Fibroblast of pulmonary artery (primary cell): ENCODE data around the gene SLC25A11.

ENCODE experiments used
- DNase-seq: peaks from one replicate; pipeline ENCODE4 v3.0.0-alpha.2; 2010; ENCODE audit warnings: low read depth
- H3K4me3 ChIP-seq: replicated peaks from 2 replicates; pipeline ENCODE4 v1.5.1; 2011; ENCODE audit warnings: low read depth, mild to moderate bottlenecking, control low read depth, low read length, moderate library complexity
- CTCF ChIP-seq: IDR thresholded peaks from 2 replicates; pipeline ENCODE4 v1.5.1; 2011; ENCODE audit warnings: mild to moderate bottlenecking, control low read depth, low read length, inconsistent platforms; ENCODE audit errors: missing control alignments

The SLC25A11 gene

GRCh38 chr17:4948931-4949320 is 9.1 kb upstream of the SLC25A11 start:
- TF ChIP-seq CTCF: no peak
- peak overlapping the region; percentile 95 for H3K4me3 ChIP-seq
- peak; percentile 89 for DNase-seq

GRCh38 chr17:4948166-4948930 is 8.5 kb upstream of the SLC25A11 start, which contains the start of gene PFN1:
PFN1 (minus strand) TSS chr17:4948530; CDS start chr17:4948394, 136 bp downstream.
- H3K4me3 ChIP-seq: peak within 1 kb of the TSS; percentile 95
- peak; percentile 96 for DNase-seq
- TF ChIP-seq CTCF: no peak

- peak; percentile 52 for DNase-seq
- H3K4me3 ChIP-seq: peak overlapping the region; percentile 95
- TF ChIP-seq CTCF: no peak
These were observed 7.7 kb upstream of the SLC25A11 start for GRCh38 chr17:4947411-4948165.

DNA sequence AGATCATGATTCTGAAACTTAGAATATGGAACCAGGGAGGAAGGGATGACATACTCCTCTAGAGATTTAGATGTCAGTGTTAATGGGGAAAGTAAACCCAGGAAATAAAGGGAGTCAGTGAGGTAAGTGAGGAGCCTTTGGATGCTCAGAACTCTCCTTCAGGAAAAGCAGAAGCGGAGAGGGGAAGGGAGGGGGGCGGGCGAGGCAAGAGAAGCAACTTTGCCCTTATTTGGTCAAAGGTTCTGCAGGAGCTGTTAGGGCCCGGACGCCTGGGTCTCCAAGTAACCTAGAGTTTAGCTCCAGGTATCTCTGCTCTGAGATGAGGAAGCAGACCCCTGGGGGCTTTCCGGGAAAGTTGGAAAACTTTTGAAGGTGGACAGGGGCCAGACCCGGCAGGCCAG is 7.2 kb upstream of the SLC25A11 start:
- peak overlapping the region; percentile 95 for H3K4me3 ChIP-seq
- TF ChIP-seq CTCF: no peak
- no peak for DNase-seq

DNA sequence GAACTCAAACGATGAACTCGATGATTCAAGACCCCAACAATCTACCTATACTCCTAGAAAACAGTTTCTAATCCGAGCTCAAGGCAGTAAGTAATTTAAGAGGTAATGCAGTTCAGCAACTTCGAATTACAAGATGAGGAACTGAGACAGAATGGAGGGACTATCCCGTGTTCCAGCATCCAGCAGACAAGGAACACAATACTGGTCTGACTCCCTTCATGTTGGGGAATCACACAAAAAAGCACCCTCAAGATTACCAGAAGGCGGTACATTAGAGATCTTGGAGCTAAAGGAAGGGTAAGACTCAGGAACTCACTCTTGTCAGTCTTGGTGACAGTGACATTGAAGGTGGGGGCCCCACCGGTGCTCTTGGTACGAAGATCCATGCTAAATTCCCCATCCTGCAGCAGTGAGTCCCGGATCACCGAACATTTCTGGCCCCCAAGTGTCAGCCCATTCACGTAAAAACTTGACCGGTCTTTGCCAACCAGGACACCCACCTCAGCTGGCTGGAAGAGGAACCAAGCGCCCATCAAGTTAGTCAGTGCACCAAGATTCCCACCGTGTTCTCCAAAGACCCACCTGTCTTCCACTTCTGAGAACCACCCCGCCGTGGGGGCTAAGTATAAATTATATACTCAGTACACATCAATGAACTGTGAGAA is 6.6 kb upstream of the SLC25A11 start:
- no peak for DNase-seq
- peak overlapping the region; percentile 95 for H3K4me3 ChIP-seq
- TF ChIP-seq CTCF: no peak

DNA sequence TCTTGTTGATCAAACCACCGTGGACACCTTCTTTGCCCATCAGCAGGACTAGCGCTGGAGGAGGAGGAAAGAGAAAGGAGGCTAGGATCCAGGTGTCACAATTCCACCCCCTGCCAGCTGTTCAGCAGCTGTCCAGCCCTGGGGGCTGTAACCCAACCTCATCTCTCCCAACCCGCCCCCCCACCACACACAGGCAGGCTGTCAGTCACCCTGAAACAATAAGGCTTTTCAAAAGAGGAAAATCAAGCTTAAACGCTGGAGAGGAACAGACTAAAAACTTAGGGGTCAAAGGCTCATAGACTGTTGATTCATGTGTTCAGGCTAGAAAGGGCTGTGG is 6.1 kb upstream of the SLC25A11 start:
- no peak for TF ChIP-seq CTCF
- DNase-seq: no peak
- peak overlapping the region; percentile 95 for H3K4me3 ChIP-seq
